RWPE2 (cell line): ENCODE measurements around the gene RDH11.

Source experiments
- ATAC-seq: fragments of 200-7000 bp; cut with Tn5 transposase; 3 replicates; pipeline ENCODE4 v1.9.1; 2021; ENCODE audit warnings: low read depth
- DNase-seq: peaks from one replicate; pipeline ENCODE4 v3.0.0-alpha.2; 2020; ENCODE audit warnings: low spot score
- H3K27ac ChIP-seq: fragments of 450-650 bp; 2 replicates; pipeline ENCODE4 v1.5.1; 2017; ENCODE audit warnings: mild to moderate bottlenecking; ENCODE audit not compliant: poor library complexity, severe bottlenecking
- H3K27me3 ChIP-seq: fragments of 250-450 bp; sonication (Bioruptor Pico); 2 replicates; pipeline ENCODE4 v1.5.1; 2021; ENCODE audit warnings: mild to moderate bottlenecking, moderate library complexity; ENCODE audit not compliant: insufficient read depth, poor library complexity, severe bottlenecking
- H3K36me3 ChIP-seq: fragments of 250-450 bp; sonication (Bioruptor Pico); 2 replicates; pipeline ENCODE4 v1.5.1; 2020; ENCODE audit warnings: low read depth, mild to moderate bottlenecking, moderate library complexity
- H3K4me1 ChIP-seq: fragments of 250-450 bp; sonication (Bioruptor Pico); 2 replicates; pipeline ENCODE4 v1.5.1; 2021; ENCODE audit warnings: mild to moderate bottlenecking, moderate library complexity; ENCODE audit not compliant: insufficient read depth, poor library complexity, severe bottlenecking
- H3K4me3 ChIP-seq: fragments of 250-450 bp; sonication (Bioruptor Pico); 2 replicates; pipeline ENCODE4 v1.5.1; 2021; ENCODE audit warnings: mild to moderate bottlenecking, moderate library complexity; ENCODE audit not compliant: severe bottlenecking
- H3K9me3 ChIP-seq: fragments of 250-450 bp; sonication (Bioruptor Pico); 2 replicates; pipeline ENCODE4 v1.5.1; 2021; ENCODE audit warnings: mild to moderate bottlenecking, moderate library complexity; ENCODE audit not compliant: severe bottlenecking
- TF ChIP-seq, protein P1 (sequence below): fragments of 450-650 bp; IDR thresholded peaks from one replicate; pipeline ENCODE4 v1.5.1; 2017; ENCODE audit warnings: mild to moderate bottlenecking, moderate library complexity; ENCODE audit not compliant: poor library complexity, severe bottlenecking

RDH11 gene

DNA sequence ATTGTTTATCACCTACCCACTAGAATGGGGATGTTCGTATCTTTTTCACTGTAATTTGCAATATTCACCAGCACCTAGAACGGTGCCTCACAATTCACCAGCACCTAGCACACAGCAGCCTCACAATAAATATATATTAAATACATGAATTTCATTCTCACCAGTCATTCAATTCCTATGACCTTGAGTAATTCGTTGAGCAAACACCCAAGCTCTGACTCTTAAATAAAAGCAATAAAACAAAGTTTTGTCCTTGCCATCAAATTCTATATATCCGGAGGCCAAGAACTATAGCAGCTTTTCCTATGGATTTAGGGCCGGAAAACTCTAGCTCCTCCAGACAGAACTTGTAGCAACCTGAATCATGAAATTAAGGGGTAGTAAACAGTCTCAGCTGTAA is 22.1 kb downstream of the RDH11 start:
- no peak for DNase-seq
- ATAC-seq: no peak

DNA sequence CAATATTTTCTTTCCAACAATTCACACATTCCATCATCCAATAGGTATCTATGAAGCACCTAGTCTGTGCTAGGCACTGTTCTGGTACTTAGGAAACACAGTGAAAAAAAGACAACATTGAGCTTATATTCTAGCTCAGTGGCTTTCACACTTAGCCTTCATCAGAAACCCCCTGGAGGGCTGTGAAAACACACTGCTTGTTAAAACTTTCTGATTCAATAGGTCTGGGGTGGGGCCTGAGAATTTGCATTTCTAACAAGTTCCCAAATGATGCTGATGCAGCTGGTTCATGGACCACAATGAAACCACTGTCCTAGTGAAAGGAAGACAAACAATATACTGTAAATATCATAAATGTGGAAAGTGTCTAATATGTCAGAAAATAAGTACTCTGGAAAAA is 27.0 kb downstream of the RDH11 start:
- ATAC-seq: no peak
- peaks cover 15% of the 10 kb centered on the region for H3K4me1 ChIP-seq
- TF ChIP-seq, protein P1, sequence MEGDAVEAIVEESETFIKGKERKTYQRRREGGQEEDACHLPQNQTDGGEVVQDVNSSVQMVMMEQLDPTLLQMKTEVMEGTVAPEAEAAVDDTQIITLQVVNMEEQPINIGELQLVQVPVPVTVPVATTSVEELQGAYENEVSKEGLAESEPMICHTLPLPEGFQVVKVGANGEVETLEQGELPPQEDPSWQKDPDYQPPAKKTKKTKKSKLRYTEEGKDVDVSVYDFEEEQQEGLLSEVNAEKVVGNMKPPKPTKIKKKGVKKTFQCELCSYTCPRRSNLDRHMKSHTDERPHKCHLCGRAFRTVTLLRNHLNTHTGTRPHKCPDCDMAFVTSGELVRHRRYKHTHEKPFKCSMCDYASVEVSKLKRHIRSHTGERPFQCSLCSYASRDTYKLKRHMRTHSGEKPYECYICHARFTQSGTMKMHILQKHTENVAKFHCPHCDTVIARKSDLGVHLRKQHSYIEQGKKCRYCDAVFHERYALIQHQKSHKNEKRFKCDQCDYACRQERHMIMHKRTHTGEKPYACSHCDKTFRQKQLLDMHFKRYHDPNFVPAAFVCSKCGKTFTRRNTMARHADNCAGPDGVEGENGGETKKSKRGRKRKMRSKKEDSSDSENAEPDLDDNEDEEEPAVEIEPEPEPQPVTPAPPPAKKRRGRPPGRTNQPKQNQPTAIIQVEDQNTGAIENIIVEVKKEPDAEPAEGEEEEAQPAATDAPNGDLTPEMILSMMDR: no peak
- H3K9me3 ChIP-seq: no peaks in the 10 kb centered on the region
- no peaks in the 10 kb centered on the region for H3K27me3 ChIP-seq
- no peak overlapping the region for H3K4me3 ChIP-seq
- no peak overlapping the region for H3K27ac ChIP-seq
- no peak for DNase-seq
- H3K36me3 ChIP-seq: peaks cover 8% of the 10 kb centered on the region; the same call in 1 of the 2 replicates

More for the DNA sequence above, 22.1 kb downstream of the RDH11 start:
- Histone ChIP-seq H3K4me3 (peak overlapping the region; percentile 66), H3K4me1 (peaks cover 4% of the 10 kb centered on the region), H3K27ac (peak overlapping the region; percentile 68), H3K36me3 (peaks cover 27% of the 10 kb centered on the region), H3K27me3 (no peaks in the 10 kb centered on the region), H3K9me3 (no peaks in the 10 kb centered on the region)
- TF ChIP-seq, protein P1: no peak

DNA sequence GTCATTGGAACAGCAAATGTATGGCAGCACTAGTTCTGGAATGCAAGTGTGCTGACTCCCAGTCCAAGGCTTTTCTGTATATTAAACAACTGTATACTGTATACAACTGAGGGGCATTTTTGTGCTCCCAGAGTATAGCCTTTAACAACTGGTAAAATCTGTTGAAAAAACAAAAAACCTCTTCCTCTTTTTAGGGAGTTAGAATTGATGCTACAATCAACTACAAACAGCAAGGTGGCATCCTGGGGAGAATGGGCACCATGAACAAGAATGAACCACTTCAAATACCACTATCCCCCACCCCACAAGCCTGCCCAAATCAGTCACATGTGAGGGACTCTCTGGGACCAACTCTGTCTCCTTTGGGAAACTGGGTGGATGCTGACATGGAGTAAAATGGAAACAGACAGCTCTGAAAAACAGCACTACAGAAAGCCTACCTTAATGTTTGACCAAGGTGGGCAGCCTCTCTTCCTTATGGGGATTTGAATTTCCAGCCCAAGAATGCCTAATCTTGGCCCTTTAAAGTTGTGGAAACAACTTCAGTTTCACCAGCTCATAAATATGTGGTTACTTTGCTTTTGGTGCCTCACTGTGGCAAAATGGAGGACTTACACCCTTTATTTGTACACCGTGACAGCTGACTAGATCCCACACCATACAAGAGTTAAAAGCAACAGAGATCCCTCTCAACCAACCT is 28.7 kb downstream of the RDH11 start:
- Histone ChIP-seq H3K4me1 (peaks cover 16% of the 10 kb centered on the region), H3K9me3 (no peaks in the 10 kb centered on the region), H3K27me3 (no peaks in the 10 kb centered on the region), H3K27ac (no peak overlapping the region), H3K36me3 (peaks cover 14% of the 10 kb centered on the region; the same call in 1 of the 2 replicates), H3K4me3 (no peak overlapping the region)
- DNase-seq: no peak
- ATAC-seq: peak; percentile 81
- TF ChIP-seq, protein P1: peak; percentile 88

DNA sequence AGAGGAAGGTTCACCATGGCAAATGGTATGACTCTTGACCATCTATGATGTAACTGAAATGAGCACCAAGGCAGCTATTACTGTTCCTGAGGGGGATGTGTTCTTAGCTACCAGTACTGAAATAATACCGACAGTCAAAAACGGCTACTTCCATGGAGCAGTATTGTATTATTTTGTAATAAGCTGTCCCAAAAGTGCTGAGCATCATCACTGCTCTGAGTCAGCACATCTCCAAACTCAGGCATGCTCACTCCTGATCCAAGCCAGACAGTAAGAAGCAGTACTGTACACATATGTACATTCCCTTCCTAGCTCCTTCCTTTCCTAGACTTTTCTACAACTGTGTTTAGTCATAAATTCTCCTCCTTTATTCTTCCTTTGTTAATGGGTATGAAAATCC is 29.7 kb downstream of the RDH11 start:
- Histone ChIP-seq H3K27me3 (no peaks in the 10 kb centered on the region), H3K36me3 (peaks cover 11% of the 10 kb centered on the region; the same call in 1 of the 2 replicates), H3K4me3 (no peak overlapping the region), H3K9me3 (no peaks in the 10 kb centered on the region), H3K4me1 (peaks cover 16% of the 10 kb centered on the region), H3K27ac (no peak overlapping the region)
- DNase-seq: no peak
- peak; percentile 61 for ATAC-seq
- TF ChIP-seq, protein P1: no peak

DNA sequence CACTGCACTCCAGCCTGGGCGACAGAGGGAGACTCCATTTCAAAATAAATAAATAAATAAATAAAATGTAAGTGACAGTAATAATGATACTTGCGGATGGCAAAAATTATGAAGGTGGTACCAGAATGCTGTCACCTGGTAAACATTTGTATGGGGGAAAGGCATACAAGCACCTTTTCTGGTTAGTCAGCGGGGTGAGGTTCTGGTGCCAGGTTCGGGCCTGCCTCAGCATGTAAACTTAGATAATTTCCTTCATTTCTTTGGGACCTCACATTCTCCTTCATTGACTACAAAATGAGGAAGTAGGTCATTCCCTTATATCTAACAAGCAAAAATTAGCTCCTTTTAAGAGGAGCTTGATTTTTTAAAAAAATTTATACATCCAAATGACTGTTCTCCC is 31.9 kb downstream of the RDH11 start:
- H3K4me3 ChIP-seq: no peak overlapping the region
- H3K4me1 ChIP-seq: peaks cover 16% of the 10 kb centered on the region
- ATAC-seq: peak; percentile 68
- DNase-seq: no peak
- H3K9me3 ChIP-seq: no peaks in the 10 kb centered on the region
- no peaks in the 10 kb centered on the region for H3K27me3 ChIP-seq
- TF ChIP-seq, protein P1: no peak
- peak overlapping the region; percentile 43 for H3K27ac ChIP-seq
- peaks cover 17% of the 10 kb centered on the region for H3K36me3 ChIP-seq
